T-helper 1 cell treated with Interleukin-12 subunit alpha and Interleukin-12 subunit beta and Interleukin-4 antibody, amounts not matched to agents 30 μg/mL and 1 μg/mL, for 36 hours (primary cell): Measurements from ENCODE around the gene DEFB131B.
"Not testable (repeated sequence)": the region's sequence is repeated elsewhere in the genome, so short reads cannot be mapped to it uniquely, and the experiment has no call there.

Experiments used
- H3K27ac Mint-ChIP-seq: one replicate; pipeline ENCODE4 v1.8.0; 2021; ENCODE audit warnings: mild to moderate bottlenecking, mixed read lengths
- H3K27me3 Mint-ChIP-seq: one replicate; pipeline ENCODE4 v1.8.0; 2021; ENCODE audit warnings: low read depth, mixed read lengths
- H3K36me3 Mint-ChIP-seq: one replicate; pipeline ENCODE4 v1.8.0; 2021; ENCODE audit warnings: low read depth, mixed read lengths
- H3K4me1 Mint-ChIP-seq: one replicate; pipeline ENCODE4 v1.8.0; 2021; ENCODE audit warnings: low read depth, mixed read lengths
- H3K4me3 Mint-ChIP-seq: one replicate; pipeline ENCODE4 v1.8.0; 2021; ENCODE audit warnings: mild to moderate bottlenecking, moderate library complexity, mixed read lengths
- H3K9me3 Mint-ChIP-seq: one replicate; pipeline ENCODE4 v1.8.0; 2021; ENCODE audit warnings: mixed read lengths

Gene DEFB131B

DNA sequence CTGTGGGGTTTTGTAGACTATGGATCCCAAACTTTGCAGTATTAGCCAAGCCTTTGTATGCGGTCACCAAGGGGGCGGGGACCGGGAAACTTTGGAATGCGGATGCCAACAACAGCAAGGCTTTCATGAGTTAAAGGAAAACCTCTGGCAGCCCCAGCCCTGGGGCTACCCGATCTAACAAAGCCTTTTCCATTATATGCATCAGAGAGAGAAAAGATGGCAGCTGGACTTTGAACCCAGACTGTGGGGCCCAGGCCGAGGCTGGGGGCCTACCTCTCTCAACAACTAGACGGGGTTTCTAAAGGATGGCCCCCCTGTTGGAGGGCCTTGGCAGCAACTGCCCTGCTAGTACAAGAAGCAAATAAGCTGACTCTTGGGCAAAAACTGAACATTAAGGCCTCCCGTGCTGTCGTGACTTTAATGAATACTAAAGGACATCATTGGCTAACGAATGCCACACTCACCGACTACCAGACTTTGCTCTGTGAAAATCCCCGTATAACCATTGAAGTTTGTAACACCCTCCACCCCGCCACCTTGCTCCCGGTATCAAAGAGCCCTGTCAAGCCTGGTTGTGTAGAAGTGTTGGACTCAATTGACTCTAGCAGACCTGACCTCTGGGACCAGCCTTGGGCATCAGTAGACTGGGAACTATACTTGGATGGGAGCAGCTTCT lies 10.2 kb downstream of the DEFB131B start:
- H3K27ac Mint-ChIP-seq, H3K27me3 Mint-ChIP-seq, H3K36me3 Mint-ChIP-seq: not testable (repeated sequence)

GRCh38 chr11:71889181-71889872 lies 11.1 kb downstream of the DEFB131B start:
- not testable (repeated sequence) for H3K27ac Mint-ChIP-seq, H3K9me3 Mint-ChIP-seq, H3K36me3 Mint-ChIP-seq, H3K27me3 Mint-ChIP-seq, H3K4me1 Mint-ChIP-seq, H3K4me3 Mint-ChIP-seq

More for the DNA sequence above, 10.2 kb downstream of the DEFB131B start:
- not testable (repeated sequence) for H3K4me3 Mint-ChIP-seq, H3K4me1 Mint-ChIP-seq, H3K9me3 Mint-ChIP-seq

DNA sequence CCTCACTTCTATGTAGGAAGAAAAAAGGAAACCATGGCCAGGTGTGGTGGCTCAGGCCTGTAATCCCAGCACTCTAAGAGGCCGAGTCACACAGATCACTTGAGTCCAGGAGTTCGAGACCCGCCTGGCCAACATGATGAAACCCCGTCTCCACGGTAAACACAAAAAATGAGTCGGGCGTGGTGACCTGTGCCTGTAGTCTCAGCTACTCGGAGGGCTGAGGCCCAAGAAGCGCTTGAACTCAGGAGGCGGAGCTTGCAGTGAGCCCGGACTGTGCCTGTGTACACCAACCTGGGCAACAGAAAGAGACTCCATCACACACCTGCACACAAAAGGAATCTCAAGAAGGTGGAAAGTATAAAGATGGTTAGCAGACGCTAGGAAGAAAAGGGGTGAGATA lies 17.7 kb downstream of the DEFB131B start:
- no peaks in the 10 kb centered on the region for H3K4me1 Mint-ChIP-seq
- H3K4me3 Mint-ChIP-seq = no peak overlapping the region
- H3K27ac Mint-ChIP-seq = no peak overlapping the region
- no peaks in the 10 kb centered on the region for H3K27me3 Mint-ChIP-seq
- H3K9me3 Mint-ChIP-seq = no peaks in the 10 kb centered on the region
- peaks cover 13% of the 10 kb centered on the region for H3K36me3 Mint-ChIP-seq

GRCh38 chr11:71901137-71901536 lies 22.9 kb downstream of the DEFB131B start:
- H3K9me3 Mint-ChIP-seq, H3K4me1 Mint-ChIP-seq, H3K27me3 Mint-ChIP-seq, H3K4me3 Mint-ChIP-seq, H3K27ac Mint-ChIP-seq: not testable (repeated sequence)
- H3K36me3 Mint-ChIP-seq = peaks cover 12% of the 10 kb centered on the region

DNA sequence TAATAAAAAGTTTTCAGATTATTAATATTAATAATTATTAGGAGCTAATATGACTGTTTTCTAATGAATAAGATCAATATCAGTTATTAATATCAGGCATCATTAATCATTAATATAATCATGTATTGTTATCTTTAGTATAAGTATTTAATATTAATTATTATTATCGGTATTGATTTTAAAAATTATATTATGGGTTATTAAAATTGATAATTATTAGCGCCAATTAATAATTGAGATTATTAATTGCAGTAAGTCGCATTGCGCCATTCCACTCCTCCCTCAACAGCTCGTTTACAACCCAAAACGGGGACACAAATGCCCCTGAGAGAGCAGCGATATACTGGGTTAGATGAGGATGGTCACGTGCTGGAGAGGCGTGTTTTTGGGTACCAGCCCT lies 30.0 kb downstream of the DEFB131B start:
- no peaks in the 10 kb centered on the region for H3K9me3 Mint-ChIP-seq
- H3K27me3 Mint-ChIP-seq = no peaks in the 10 kb centered on the region
- peaks cover 13% of the 10 kb centered on the region for H3K36me3 Mint-ChIP-seq
- peaks cover 13% of the 10 kb centered on the region for H3K4me1 Mint-ChIP-seq
- no peak overlapping the region for H3K4me3 Mint-ChIP-seq
- no peak overlapping the region for H3K27ac Mint-ChIP-seq

GRCh38 chr11:71910775-71911174 lies 32.5 kb downstream of the DEFB131B start:
- Mint-ChIP-seq H3K36me3 (peaks cover 25% of the 10 kb centered on the region), H3K4me1 (peaks cover 16% of the 10 kb centered on the region)
- not testable (repeated sequence) for H3K4me3 Mint-ChIP-seq, H3K27ac Mint-ChIP-seq, H3K9me3 Mint-ChIP-seq, H3K27me3 Mint-ChIP-seq

- H3K36me3 Mint-ChIP-seq = peaks cover 28% of the 10 kb centered on the region
- peak overlapping the region; percentile 50 for H3K27ac Mint-ChIP-seq
- not testable (repeated sequence) for H3K9me3 Mint-ChIP-seq, H3K4me3 Mint-ChIP-seq, H3K27me3 Mint-ChIP-seq
- H3K4me1 Mint-ChIP-seq = peaks cover 16% of the 10 kb centered on the region
These were observed 33.2 kb downstream of the DEFB131B start for GRCh38 chr11:71911321-71911985.

DNA sequence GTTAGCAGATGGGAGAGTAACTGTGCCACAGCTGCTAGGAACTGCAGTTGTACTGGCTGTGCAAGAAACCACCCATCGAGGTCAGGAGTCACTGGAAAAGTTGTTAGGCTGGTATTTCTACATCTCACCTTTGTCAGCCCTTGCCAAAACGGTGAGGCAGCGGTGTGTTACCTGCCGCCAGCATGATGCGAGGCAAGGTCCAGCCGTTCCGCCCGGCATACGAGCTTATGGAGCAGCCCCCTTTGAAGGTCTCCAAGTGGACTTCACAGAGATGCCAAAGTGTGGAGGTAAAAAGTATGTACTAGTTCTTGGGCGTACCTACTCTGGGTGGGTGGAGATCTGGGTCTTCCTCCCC lies 33.7 kb downstream of the DEFB131B start:
- H3K9me3 Mint-ChIP-seq, H3K4me3 Mint-ChIP-seq, H3K27me3 Mint-ChIP-seq: not testable (repeated sequence)
- peaks cover 16% of the 10 kb centered on the region for H3K4me1 Mint-ChIP-seq
- peaks cover 28% of the 10 kb centered on the region for H3K36me3 Mint-ChIP-seq
- peak overlapping the region; percentile 50 for H3K27ac Mint-ChIP-seq

DNA sequence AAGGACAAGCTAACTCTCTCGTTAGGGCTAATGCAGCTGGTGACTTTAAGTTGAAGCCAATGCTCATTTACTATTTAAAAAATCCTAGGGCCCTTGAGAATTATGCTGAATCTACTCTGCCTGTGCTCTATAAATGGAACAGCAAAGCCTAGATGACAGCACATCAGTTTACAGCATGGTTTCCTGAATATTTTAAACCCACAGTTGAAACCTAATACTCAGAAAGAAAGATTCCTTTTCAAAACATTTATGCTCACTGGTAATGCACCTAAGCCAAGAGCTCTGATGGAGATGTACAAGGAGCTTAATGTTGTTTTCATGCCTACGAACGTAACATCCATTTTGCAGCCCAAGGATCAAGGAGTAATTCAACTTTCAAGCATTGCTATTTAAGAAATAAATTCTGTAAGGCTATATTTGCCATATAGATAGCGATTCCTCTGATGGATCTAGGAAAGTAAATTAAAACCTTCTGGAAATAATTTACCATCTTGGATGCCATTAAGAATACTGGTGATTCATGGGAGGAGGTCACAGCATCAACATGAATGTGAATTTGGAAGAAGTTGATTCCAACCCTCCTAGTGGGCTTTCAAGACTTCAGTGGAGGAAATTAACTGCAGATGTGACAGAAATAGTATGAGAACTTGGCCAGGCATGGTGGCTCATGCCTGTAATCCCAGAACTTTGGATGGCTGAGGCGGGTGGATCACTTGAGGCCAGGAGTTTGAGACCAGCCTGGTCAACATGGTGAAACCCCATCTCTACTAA lies 35.7 kb downstream of the DEFB131B start:
- Mint-ChIP-seq H3K4me3 (no peak overlapping the region), H3K9me3 (no peaks in the 10 kb centered on the region), H3K4me1 (peaks cover 16% of the 10 kb centered on the region)

DNA sequence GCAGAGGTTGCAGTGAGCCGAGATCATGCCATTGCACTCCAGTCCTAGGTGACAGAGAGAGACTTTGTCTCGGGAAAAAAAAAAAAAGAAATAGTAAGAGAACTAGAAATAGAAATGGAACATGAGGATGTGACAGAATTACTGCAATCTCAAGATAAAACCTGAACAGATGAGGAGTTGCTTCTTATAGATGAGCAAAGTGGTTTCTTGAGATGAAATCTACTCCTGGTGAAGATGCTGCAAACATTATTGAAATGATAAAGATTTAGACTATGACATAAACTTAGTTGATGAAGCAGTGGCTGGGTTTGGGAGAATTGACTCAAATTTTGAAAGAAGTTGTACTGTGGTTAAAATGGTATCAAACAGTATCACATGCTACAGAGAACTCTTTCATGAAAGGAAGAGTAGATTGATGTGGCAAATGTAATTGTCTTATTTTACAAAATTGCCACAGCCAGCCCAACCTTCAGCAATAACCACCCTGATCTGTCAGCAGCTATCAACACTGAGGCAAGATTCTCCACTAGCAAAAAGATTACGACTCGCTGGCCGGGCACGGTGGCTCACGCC lies 36.5 kb downstream of the DEFB131B start:
- H3K4me3 Mint-ChIP-seq = no peak overlapping the region
- H3K9me3 Mint-ChIP-seq = no peaks in the 10 kb centered on the region
- H3K27me3 Mint-ChIP-seq = no peaks in the 10 kb centered on the region
- H3K27ac Mint-ChIP-seq = no peak overlapping the region
- peaks cover 32% of the 10 kb centered on the region for H3K36me3 Mint-ChIP-seq
- peaks cover 16% of the 10 kb centered on the region for H3K4me1 Mint-ChIP-seq

More for the DNA sequence above, 35.7 kb downstream of the DEFB131B start:
- Mint-ChIP-seq H3K36me3 (peaks cover 32% of the 10 kb centered on the region), H3K27ac (peak overlapping the region; percentile 7), H3K27me3 (no peaks in the 10 kb centered on the region)

- Mint-ChIP-seq H3K4me1 (peaks cover 6% of the 10 kb centered on the region), H3K27me3 (no peaks in the 10 kb centered on the region), H3K36me3 (peaks cover 26% of the 10 kb centered on the region), H3K4me3 (no peak overlapping the region), H3K27ac (no peak overlapping the region), H3K9me3 (no peaks in the 10 kb centered on the region)
These were observed 39.4 kb downstream of the DEFB131B start for GRCh38 chr11:71917646-71918140.

DNA sequence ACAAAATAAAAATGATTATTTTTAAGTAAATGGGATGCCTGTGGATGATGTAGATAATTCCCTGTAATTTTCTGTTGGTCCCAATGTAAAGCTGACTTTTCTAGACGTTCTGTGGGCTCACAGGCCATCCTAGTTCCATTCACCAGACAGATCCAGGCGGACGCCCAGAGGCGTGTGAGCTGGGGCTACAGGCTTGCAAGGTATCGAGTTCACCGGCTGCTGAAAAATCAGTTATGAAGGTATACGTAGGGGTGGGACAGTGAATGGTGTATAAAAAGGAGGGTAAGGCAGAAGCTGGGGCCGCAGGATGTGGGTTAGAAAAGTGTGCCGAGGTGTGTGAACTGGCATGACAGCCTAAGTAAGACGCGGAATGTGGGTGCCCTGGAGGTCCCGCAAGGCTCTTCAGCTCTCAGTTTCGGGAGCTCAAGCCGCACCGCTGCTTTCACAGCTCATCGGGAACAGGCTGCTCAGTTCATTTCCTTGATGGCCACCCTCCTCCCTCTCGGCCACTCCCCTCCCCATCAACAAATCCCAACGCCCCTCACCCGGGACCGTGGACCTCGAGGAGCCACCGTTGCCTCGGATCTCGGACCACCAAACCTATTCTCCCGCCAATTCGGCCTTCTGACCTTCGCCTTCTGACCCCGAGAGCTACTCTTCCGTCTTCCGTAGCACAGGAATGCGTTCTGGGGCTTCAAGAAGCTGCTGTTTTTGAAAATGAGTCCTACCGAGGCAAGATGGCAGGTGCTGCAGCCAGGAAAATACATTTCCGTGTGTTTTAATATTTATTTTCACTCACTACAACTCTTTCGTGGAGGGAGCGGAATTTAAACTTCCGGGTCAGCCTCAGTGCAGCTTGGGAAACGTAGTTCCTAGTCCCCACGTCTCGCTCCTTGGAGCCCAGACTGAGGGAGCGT lies 49.8 kb downstream of the DEFB131B start, which contains the start of gene XNDC1N:
Gene XNDC1N (minus strand): TSS at position 775 of the 917 bp plus-strand sequence. CDS start 5,241 bp downstream, outside the sequence.
- peak within 1 kb of the TSS; percentile 95 for H3K4me3 Mint-ChIP-seq
- peaks cover 37% of the 10 kb centered on the region for H3K4me1 Mint-ChIP-seq
- no peaks in the 10 kb centered on the region for H3K9me3 Mint-ChIP-seq
- H3K27ac Mint-ChIP-seq = peak within 1 kb of the TSS; percentile 99
- peaks cover 14% of the 10 kb centered on the region for H3K36me3 Mint-ChIP-seq
- no peaks in the 10 kb centered on the region for H3K27me3 Mint-ChIP-seq

DNA sequence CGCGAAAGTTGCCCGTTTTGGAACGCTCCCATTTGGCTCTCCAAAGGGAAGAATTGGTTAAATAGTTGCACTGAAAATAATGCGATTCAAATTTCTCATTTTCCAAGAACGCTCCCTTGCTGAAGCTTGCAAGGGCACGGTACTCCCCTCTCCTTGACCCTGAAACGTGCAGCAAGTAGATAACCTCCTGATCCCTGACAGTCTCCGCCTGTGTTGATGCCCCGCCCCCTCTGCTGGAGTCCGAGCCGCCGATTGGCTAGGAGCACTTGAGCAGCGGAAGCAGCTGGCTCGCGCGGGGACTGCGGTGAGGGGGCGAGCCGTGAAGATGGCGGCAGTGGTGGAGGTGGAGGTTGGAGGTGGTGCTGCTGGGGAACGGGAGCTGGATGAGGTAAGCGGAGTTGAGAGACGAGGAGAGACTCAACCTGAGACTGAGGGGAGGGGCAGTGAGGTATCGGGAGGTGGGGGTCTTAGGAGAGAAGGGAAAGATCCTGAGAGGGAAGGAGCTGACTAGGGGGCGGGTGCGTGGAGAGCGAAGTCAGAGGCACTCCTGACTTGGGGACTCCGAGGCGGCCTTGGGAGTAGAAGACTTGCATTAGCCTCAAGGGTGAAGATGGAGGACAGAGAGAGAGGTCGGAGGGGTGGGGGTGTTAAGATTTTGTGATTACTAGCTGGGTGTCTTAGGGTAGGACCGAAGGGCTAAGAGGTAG lies 50.6 kb downstream of the DEFB131B start, which contains the start of gene RNF121:
Gene RNF121 (plus strand): TSS at position 310 of the 707 bp plus-strand sequence. CDS start 16 bp downstream, at position 326.
- peaks cover 14% of the 10 kb centered on the region for H3K36me3 Mint-ChIP-seq
- no peaks in the 10 kb centered on the region for H3K9me3 Mint-ChIP-seq
- peaks cover 40% of the 10 kb centered on the region for H3K4me1 Mint-ChIP-seq
- peak within 1 kb of the TSS; percentile 99 for H3K27ac Mint-ChIP-seq
- peak within 1 kb of the TSS; percentile 95 for H3K4me3 Mint-ChIP-seq
- H3K27me3 Mint-ChIP-seq = no peaks in the 10 kb centered on the region
